ENCODE results near the gene TUBA4A.

DNA sequence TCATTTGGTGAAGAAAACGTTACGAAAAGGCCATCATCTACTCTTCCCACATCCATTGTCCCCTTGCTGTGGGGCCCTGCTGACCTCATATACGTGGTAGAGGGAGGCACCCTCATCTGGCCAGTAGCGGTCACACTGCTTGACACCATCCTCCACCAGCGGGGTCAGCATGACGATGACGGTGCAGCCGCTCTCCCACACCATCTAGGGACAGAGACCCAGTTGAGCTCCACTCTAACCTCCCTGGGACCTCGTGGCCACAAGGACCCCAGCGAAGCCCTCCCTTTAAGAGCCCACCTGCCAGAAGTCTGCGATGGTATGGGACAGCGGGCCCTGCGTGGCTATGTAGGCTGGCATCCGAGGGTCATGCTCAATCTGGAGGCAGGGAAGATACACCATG lies 42.4 kb upstream of the TUBA4A start:
- TF ChIP-seq, protein P1, sequence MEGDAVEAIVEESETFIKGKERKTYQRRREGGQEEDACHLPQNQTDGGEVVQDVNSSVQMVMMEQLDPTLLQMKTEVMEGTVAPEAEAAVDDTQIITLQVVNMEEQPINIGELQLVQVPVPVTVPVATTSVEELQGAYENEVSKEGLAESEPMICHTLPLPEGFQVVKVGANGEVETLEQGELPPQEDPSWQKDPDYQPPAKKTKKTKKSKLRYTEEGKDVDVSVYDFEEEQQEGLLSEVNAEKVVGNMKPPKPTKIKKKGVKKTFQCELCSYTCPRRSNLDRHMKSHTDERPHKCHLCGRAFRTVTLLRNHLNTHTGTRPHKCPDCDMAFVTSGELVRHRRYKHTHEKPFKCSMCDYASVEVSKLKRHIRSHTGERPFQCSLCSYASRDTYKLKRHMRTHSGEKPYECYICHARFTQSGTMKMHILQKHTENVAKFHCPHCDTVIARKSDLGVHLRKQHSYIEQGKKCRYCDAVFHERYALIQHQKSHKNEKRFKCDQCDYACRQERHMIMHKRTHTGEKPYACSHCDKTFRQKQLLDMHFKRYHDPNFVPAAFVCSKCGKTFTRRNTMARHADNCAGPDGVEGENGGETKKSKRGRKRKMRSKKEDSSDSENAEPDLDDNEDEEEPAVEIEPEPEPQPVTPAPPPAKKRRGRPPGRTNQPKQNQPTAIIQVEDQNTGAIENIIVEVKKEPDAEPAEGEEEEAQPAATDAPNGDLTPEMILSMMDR (IDR thresholded peaks at IDR 0.05), result no peak
- TF ChIP-seq POLR2A (IDR thresholded peaks at IDR 0.05), result no peak
